Right lobe of liver (tissue), 4 donors: ENCODE measurements around the gene ETS2.

Experiments used
- POLR2A ChIP-seq: fragments of 450-650 bp; IDR thresholded peaks from one replicate; pipeline ENCODE4 v1.6.1; 2017; ENCODE audit warnings: antibody characterized with exemption, mild to moderate bottlenecking
- TF ChIP-seq, protein P1 (sequence below), 4 donors: fragments of 200-600 bp in 3 of 4; fragments of 450-650 bp in 1 of 4; IDR thresholded peaks; one replicate each; pipeline versions ENCODE4 v1.5.1 to v1.8.0; 2016 to 2022; ENCODE audit warnings: antibody characterized with exemption in 4 of 4, mild to moderate bottlenecking in 2 of 4
- donor health status: DM: no; HTN: no; CAD: no.
- donor health status: DM: no; HTN: no; CAD: no.
- donor health status: DM: no; HTN: yes; CAD: no.

DNA sequence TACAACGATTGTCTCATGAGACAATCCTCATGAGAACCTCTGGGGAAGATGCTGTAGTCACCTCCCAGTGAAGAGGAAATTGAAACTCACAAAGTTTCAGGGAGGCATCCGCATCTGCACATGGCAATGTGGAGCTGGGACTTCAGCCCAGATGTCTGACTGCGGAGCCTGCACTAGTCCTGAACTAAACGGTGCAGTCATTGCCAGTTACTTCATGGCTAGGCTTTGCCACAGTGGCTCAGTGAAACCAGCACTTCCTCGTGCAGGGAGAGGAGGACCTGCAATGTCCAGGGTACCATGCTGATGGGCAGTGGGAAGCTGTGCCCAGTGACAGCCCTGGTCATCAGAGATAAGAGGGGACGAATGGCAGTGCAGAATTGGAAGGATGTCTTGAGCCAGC, 40.7 kb upstream of the ETS2 start:
- TF ChIP-seq, protein P1, sequence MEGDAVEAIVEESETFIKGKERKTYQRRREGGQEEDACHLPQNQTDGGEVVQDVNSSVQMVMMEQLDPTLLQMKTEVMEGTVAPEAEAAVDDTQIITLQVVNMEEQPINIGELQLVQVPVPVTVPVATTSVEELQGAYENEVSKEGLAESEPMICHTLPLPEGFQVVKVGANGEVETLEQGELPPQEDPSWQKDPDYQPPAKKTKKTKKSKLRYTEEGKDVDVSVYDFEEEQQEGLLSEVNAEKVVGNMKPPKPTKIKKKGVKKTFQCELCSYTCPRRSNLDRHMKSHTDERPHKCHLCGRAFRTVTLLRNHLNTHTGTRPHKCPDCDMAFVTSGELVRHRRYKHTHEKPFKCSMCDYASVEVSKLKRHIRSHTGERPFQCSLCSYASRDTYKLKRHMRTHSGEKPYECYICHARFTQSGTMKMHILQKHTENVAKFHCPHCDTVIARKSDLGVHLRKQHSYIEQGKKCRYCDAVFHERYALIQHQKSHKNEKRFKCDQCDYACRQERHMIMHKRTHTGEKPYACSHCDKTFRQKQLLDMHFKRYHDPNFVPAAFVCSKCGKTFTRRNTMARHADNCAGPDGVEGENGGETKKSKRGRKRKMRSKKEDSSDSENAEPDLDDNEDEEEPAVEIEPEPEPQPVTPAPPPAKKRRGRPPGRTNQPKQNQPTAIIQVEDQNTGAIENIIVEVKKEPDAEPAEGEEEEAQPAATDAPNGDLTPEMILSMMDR (IDR thresholded peaks at IDR 0.05) = no peak
- TF ChIP-seq POLR2A = no peak
